Measurements from ENCODE around the gene SAA2. TPM values are rescaled to one million over a fixed set of nuclear protein-coding genes. Genes with fewer than 3 reads are reported as not detected.
"Not testable (repeated sequence)": the region's sequence is repeated elsewhere in the genome, so short reads cannot be mapped to it uniquely, and the experiment has no call there.

The SAA2 gene
- total RNA-seq (2014; rRNA removed; shearing (Covaris generic)), result not detected in 2 replicates

DNA sequence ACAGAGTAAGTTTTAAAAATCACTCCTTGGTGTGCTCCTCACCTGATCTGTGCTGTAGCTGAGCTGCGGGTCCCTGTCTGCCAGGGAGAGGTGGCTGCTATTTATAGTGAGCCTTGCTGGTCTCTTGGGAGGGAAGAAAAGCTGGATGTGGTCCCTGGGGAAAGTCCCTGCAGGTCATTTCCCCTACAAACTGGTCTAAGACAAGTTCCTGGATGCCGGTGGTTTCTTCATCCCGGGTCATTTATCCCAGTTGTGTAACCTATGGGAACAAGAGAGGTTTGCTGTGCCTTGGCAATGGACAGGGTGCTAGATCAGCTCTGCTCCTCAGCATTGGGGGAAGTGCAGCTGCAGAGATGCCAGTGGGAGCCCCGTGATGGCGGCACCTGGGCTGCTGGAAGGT lies at the start of gene SAA2:
SAA2 (minus strand) TSS at position 108 of the 400 bp plus-strand sequence. CDS start 657 bp downstream, outside the sequence.
- no peak for DNase-seq (ENCODE audit: low spot score)

DNA sequence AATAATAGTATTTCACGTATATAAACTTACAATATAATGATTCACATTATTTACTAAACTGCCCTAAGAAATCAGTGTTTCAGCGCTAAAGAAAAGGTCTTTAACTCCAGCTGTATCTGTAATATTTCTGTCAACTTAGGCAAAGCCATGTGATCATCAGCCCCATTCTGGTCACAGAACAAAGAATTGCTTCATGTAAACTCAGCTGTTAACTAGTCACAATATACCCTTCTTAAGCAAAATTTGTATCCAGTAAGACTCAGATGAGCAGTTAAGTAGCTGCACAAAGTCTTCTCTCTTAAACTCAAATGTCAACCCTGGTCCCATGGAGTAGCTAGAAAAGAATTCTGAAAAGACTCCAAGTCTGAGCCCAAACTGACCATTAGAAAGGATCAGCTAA lies 46.8 kb upstream of the SAA2 start:
- DNase-seq (ENCODE audit: low spot score), result no peak

DNA sequence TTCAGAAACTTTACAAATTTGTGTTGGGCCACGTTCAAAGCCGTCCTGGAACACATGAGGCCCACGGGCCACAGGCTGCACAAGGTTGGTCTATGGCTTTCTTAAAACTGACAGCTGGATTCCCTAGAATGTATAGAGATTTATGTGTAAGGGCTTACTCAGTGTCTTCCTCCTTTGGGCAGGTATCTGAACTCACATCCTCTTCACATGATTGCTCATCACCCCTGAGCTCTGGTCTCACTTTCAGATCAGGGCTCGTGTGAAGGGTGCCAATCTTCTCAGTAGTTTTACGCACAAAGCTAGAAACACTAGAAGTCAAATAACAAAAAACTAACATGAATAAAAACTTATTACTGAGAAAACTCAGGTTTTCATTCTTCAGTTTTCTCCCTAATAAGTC lies 46.4 kb upstream of the SAA2 start:
- DNase-seq (ENCODE audit: low spot score), result no peak

DNA sequence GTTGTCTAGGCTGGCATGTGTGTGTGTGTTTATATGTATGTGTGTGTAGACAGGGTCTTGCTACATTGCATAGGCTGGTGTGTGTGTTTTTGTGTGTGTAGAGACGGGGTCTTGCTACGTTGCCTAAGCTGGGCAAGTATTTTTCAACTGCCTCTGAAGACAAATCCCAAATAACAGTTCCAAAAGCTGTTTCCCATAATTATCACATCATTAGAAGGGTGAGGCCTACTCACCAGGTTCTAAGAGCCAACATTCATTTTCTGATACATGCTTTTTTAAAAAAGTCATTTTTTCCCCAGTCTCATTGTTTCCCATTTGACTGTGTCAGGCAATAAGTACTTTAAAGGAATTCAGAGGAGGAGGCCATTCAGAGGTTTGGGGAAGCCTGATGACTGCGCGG lies 40.4 kb upstream of the SAA2 start:
- DNase-seq (ENCODE audit: low spot score), result no peak

DNA sequence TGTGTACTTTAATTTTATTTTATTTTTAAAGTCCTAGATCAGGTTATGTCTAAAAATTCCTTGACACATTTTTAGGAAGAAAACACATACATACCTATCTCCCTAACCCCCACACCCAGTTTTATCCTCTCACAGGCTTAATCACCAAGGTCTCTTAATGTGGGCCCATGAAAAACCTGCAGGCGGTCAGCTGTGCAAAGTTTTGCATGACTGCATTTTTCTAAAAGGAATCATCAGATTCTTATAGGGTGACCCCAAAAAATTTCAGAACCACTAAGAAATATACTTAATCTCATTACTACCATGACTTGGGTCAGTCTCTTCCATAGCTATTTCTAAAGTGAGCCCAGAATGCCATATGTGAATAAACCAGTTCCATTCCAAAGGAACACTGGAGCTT lies 37.4 kb upstream of the SAA2 start:
- DNase-seq (ENCODE audit: low spot score), result no peak

DNA sequence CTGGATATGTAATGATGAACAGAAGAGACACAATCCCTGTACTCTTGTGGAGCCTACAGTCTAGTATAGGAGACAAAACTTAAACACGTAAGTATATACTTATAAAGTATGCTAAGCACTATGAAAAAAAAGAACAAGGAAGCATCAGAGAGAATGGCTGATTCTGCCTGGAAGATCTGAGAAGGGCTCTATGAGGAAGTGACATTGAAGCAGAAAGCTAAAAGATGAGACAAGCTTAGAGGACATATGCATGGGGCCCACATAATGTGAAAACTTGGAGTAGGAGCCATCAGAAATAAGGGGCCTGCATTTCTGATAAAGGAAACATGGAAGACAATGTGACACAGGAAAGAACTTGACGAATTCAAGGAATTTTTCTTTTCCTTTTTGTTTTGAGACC lies 34.2 kb upstream of the SAA2 start:
- no peak for DNase-seq (ENCODE audit: low spot score)

DNA sequence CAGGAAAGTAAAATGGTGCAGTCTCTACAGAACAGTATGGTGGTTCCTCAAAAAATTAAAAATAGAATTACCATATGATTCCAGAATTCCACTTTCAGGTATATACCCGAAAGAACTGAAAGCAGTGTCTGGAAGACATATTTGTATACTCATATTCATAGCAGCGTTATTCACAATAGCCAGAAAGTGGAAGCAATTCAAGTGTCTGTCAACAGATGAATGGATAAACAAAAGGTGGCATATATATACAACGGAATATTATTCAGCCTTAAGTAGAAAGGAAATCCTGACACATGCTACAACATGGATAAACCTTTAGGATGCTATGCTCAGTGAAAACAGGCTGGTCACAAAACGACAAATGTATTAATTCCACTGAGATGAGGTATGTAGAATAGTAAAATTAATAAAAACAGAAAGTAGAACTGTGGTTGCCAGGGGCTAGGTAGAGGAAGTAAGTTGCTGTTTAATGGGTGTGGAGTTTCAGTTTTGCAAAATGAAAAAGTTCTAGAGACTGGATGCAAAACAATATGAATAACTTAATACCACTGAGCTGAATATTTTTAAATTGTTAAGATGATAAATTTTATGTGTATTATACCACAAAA lies 32.1 kb upstream of the SAA2 start:
- DNase-seq (ENCODE audit: low spot score), result no peak

DNA sequence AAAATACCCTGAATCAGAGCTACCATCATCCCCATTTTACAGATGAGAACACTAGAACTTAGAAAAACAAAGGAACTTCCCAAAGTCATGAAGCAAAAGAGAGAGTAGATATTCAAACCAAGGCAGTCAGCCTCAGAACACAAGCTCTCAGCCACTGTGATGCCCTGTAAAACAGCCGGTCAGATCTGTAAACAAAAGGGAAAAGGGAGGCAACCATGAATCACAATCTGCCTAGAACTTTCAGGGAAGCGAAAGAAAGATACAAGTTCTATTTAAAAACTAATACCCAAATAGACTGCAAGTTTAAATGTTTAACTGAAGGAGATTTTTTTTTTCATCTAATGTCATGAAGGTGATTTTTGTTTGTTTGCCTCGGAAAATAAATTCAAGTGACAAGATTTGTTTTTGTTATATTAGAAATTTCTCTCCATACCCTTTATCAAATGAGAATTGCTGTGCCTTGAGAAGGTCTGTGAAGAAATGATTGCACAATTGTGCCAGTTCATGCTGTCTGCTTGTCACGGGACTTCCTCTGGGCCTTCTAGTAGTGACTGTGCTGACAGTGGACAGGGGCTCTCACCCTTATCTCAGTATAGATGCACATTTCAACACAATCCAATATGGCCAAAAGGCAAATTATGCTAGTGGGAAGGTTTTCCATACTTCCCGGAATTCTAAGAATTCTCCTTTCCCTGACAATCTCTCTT lies 29.2 kb upstream of the SAA2 start:
- DNase-seq (ENCODE audit: low spot score), result no peak

DNA sequence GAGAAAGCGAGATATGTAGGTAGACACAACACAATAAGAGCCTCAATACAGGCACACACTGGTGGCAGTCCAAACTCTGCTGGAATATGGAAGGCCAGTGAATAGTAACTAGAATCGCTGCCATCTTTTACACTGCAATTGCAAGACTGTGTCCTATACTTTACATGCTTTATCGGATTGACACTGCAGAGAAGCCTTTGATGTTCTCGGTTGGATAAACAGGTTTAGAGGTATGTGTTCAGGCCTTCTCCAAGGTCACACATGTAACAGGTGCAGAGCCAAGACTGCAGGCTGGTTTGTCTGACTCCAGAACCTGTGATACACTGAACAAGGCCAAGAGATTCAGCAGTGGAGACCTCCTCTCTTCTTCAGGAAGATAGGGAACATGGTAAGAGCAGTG lies 22.7 kb upstream of the SAA2 start:
- DNase-seq (ENCODE audit: low spot score), result no peak

DNA sequence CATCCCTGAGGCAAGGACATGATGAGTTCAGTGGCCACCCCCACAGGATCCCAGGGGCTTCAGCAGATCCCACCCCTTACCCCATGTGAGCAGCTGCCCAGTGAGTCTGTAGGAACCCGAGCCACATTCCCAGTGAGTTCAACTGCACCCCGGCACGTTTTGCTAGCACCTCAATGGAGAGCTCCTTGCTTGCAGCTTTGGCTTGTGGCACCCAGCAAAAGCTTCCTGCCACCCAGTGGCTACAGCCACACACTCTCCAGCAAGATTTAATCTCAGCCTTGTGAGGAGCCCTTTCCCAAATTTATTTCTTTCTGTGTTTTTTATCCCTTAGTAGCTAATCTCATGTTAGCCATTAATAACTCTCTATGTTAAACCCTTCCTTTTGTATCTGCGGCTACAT lies 21.6 kb upstream of the SAA2 start:
- no peak for DNase-seq (ENCODE audit: low spot score)

DNA sequence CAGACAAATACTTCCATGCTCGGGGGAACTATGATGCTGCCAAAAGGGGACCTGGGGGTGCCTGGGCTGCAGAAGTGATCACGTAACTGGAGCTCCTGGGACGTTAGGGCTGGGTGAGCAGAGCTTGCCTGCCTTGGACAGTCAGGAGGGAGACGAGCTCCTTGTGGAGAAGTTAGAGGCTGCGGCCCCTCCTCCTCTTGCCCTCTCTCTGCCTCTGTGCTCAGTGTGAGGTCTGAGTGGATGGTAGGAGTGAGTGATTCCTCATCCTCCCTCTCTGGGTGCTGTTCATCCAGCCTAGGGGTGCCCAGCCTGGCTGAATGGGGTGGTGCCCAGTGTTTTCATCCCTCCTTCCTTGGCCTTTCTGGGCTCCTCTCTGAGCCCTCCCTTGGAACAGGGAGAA lies 20.8 kb upstream of the SAA2 start:
- not testable (repeated sequence) for DNase-seq (ENCODE audit: low spot score)

DNA sequence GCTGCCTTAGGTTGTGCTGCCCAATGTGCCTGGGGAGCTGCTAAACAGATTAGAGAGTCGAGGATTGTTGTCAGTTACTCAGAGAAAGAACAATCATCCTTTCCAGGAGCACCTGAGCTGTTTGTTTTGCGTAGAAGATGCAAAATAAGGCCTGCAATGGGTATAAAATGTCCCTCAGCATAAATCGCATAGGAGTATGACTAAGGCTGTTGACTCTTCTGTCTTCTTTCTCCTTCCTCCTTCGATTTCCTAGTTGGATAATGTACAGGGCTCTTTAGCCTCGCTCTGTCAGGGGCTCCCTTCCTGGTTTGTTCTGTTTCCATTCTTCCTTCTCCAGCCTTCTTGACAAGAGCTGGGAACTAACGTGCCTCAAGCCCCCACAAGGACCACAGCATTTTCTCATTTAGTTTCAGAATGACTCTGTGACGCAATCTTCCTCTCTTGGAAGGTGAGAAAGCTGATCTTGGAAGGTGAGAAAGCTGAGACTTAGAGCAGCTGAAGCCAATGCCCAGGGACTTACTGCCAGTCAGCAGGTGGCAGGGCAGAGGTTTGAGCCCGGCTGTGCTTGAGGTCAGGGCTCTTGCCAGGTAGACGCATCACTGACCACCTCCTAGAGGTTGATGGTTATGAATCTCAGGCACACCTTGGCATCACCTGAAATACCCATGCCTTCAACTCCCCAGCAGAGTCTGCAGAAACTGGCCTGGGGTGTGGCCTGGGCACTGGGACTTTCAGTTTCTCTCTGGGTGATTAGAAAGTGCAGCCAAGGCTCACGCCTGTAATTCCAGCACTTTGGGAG lies 19.1 kb upstream of the SAA2 start:
- DNase-seq (ENCODE audit: low spot score), result not testable (repeated sequence)

DNA sequence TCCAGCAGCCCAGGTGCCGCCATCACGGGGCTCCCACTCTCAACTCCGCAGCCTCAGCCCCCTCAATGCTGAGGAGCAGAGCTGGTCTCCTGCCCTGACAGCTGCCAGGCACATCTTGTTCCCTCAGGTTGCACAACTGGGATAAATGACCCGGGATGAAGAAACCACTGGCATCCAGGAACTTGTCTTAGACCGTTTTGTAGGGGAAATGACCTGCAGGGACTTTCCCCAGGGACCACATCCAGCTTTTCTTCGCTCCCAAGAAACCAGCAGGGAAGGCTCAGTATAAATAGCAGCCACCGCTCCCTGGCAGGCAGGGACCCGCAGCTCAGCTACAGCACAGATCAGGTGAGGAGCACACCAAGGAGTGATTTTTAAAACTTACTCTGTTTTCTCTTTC lies 17.5 kb upstream of the SAA2 start, which contains the start of gene SAA1:
SAA1 (plus strand) TSS at position 316 of the 400 bp plus-strand sequence. CDS start 624 bp downstream, outside the sequence.
- DNase-seq (ENCODE audit: low spot score), result no peak

DNA sequence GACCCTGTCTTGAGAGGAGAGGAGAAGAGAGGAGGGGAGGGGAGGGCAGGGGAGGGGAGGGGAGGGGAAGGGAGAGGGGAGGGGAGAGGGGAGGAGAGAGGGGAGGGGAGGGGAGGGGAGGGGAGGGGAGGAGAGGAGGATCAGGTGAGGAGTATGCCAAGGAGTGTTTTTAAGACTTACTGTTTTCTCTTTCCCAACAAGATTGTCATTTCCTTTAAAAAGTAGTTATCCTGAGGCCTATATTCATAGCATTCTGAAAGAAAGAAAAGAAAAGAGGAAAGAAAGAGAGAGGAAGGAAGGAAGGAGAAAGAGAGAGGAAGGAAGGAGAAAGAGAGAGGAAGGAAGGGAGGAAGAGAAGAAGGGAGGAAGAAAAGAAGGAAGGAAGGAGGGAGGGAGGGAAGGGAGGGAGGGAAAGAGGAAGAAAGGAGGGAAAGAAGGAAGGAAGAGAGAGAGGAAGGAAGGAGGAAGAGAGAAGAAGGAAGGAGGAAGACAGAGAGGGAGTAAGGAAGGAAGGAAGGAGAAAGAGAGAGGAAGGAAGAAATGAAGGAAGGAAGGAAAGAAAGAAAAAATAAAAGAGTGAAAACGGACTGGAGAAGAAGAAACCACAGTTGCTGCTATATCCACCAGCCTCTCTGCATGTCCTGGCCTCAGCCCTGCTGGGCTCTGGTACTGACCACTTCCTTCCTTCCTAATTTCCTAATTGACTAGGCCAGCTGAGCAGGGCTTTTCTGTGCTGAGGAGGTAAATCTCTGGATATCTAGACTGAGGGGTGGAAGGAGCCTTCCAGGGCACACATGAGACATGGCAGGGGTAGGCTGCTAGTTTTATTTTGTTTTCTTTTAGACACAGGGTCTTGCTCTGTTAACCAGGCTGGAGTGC lies 16.4 kb upstream of the SAA2 start:
- no peak for DNase-seq (ENCODE audit: low spot score)

DNA sequence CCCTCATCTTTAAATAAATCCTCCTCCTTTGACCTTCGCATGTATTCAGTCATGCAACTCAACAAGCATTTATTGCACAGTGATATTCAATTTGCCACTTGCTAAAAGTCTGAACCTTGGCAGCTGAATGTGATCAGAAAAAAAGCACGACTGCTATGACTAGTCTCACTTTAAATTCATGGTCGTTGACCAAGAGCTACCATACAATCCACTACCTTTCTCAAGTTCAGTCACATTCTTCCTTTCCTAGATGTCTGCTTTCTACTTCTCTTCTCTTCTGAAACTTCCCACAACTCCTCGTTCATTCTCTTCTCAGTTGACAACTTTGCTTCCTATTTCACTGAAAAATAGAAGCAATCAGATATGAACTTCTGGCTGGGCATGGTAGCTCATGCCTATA lies 15.6 kb upstream of the SAA2 start:
- DNase-seq (ENCODE audit: low spot score), result no peak

DNA sequence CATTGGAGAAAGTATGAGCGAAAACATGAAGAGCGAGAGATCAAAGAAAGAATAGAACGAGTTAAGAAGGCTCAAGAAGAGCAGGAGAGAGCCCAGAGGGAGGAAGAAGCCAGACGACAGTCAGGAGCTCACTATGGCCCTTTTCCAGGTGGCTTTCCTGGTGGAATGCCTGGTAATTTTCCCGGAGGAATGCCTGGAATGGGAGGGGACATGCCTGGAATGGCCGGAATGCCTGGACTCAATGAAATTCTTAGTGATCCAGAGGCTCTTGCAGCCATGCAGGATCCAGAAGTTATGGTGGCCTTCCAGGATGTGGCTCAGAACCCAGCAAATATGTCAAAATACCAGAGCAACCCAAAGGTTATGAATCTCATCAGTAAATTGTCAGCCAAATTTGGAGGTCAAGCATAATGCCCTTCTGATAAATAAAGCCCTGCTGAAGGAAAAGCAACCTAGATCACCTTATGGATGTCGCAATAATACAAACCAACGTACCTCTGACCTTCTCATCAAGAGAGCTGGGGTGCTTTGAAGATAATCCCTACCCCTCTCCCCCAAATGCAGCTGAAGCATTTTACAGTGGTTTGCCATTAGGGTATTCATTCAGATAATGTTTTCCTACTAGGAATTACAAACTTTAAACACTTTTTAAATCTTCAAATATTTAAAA lies 14.3 kb upstream of the SAA2 start:
- DNase-seq (ENCODE audit: low spot score), result not testable (repeated sequence)

DNA sequence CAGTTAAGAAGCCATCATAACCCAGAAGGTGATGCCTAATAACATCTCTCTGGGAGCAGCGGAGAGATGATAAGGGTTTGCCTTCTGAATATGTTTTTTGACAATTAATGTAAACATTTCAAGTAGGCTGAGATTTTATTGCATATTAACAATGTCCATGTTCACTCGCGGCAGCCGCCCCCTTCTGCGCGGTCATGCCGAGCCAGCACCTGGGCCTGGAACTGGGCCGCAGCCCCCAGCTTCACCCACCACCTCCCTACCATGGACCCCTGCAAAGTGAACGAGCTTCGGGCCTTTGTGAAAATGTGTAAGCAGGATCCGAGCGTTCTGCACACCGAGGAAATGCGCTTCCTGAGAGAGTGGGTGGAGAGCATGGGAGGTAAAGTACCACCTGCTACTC lies 13.3 kb upstream of the SAA2 start:
- DNase-seq (ENCODE audit: low spot score), result no peak

DNA sequence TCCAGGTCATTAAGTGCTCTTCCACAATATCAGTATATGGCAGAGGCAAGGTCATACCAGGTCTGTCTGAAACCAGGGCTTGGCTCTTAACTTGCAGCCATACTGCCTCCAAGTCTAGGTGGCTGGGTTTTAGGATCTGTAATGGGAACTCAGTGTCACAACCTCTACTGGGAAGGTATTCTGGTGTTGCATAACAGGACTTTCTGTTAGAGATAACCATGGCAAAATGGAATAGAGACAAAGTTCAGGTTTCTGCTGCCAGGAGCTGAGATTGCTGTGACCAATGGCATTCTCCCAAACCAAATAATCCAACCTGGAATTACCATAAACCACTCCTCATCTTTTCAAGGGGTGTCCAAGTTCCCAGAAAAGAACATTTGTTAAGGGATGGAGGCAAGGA lies 10.8 kb upstream of the SAA2 start:
- no peak for DNase-seq (ENCODE audit: low spot score)

DNA sequence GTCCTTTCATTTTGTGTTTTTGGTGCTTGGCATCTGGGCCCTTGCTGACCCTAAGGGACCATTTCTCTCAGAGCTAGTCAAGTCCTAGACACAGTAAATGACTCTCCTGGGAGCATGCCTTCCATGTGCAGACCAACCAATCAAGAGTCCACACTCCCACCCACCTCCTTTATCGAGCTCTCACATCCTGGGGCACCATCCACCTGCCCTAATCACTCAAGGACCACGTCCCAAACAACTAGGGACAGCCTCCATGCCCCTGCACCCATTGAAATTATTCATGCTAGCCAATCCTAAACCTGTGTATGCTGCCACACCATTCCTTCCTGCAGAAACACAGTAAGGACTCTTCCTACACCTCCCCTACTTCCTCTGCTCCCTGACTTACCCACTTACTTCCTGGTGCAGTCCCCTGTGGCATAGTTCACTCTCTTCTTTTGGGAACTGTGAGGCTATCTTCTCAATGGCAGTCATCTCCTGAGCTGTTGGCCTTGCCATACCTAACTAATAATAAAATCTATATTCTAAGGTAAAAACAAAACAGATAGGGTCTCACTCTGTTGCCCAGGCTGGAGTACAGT lies 6.4 kb upstream of the SAA2 start:
- DNase-seq (ENCODE audit: low spot score), result no peak

DNA sequence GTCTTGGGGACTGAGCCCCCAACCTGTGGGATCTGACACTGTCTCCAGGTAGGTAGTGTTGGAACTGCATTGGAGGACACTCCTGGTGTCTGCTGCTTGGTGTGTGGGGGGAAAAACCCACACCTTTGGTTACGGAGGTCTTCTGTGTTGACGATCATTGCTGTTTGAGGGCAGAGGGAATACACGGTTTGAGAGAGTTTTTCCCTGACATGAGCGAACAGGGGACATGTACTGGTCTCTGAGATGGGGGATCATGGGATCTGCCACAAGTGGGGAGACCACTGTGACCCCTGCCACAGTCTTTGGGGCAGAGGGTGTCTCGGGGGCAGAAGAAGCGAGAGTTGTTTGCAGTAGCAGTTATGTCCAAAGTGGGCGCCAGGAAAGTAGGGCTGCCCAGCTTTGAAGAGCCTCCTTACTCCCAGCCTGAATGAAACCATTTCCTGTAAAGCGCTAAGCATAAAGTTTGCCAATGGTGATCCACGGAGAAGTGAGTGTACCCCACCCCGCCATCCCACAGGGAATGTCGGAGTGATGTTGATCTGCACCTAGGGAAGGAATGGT lies 5.4 kb upstream of the SAA2 start:
- no peak for DNase-seq (ENCODE audit: low spot score)

DNA sequence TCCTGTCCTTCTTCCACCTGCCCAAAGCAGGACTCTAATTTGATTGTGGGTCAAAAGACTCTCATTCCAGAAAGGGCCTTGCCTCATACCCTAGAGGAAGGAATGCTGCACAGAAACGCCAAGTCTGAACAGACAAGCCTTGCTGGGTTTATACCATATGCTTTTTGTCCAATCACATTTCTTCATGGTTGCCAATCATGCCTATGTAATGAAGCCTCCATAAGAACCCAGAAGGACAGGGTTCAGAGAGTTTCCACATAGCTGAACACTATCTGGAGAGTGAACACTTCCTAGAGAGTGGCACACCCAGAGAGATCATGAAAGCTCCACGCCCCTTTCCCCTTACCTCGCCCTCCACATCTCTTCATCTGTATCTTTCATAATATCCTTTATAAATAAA lies 4.8 kb upstream of the SAA2 start:
- no peak for DNase-seq (ENCODE audit: low spot score)
